ENCODE data around the gene DENND10.
"Not testable (repeated sequence)": the region's sequence is repeated elsewhere in the genome, so short reads cannot be mapped to it uniquely, and the experiment has no call there.

The DENND10 gene

DNA sequence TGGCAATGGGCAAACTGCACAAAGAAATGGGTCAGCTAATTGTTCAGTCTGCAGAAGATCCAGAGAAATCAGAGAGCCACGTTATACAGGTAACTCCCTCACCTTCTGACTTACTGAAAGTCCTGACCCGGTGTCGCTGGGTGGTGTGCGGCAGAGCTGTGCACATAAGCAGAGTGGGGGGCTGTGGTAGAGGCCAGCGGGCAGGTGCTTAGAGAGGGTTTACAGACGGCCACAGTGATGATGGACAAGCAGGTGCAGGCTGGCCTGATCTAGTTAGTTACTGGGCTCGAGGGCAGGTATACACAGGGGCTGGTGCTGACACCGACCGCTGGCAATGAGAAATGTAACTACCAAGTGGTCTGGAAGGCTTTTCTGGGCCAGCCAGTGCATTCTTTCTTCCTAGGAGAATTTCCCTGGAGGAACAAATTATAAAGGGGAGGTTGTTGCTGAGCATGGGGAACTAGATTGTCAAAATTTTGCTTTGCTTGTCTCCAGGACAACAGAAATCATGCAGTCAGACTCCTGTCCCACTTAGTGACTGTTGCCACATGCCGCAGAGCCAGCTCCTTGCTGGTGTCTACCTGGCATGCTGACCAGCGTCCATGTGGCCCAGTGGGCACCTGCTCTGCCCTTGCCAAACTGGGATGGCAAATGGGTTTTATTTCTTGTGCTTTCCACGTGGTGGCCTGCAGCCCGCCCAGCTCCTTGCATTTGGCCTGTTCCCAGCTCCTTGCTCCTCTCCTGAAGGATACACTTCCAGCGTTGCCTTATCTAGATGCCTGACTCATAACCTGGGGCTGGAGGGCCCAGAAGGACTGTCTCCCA is 28.8 kb downstream of the DENND10 start:
- Mint-ChIP-seq H3K27me3 (no peaks in the 10 kb centered on the region), H3K36me3 (peaks cover 39 to 57% of the 10 kb centered on the region in 2 donors), H3K9me3 (peaks cover 0 to 3% of the 10 kb centered on the region in 2 donors), H3K27ac (peak overlapping the region; percentile 92), H3K4me1 (peaks cover 26 to 40% of the 10 kb centered on the region in 2 donors), H3K4me3 (peak overlapping the region; percentile 17 to 82)
- DNase-seq (no peak), ATAC-seq (replicated peaks) (no peak)

DNA sequence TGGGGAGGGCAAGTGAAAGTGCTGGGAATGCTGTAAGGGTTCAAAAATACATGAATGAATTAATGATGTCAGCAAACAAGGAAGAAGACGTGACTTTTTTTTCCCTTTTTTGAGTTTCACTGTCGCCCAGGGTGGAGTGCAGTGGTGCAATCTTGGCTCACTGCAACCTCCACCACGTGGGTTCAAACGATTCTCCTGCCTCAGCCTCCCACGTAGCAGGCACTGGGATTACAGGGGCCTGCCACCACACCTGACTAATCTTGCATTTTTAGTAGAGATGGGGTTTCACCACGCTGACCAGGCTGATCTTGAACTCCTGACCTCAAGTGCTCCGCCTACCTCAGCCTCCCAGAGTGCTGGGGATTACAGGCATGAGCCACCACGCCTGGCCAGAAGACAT is 30.0 kb downstream of the DENND10 start:
- ATAC-seq (replicated peaks) (no peak), DNase-seq (no peak)
- Mint-ChIP-seq H3K27me3 (no peaks in the 10 kb centered on the region), H3K4me1 (peaks cover 26 to 40% of the 10 kb centered on the region in 2 donors), H3K9me3 (peaks cover 0 to 3% of the 10 kb centered on the region in 2 donors), H3K36me3 (peaks cover 45 to 61% of the 10 kb centered on the region in 2 donors), H3K27ac (no peak overlapping the region), H3K4me3 (no peak overlapping the region)

DNA sequence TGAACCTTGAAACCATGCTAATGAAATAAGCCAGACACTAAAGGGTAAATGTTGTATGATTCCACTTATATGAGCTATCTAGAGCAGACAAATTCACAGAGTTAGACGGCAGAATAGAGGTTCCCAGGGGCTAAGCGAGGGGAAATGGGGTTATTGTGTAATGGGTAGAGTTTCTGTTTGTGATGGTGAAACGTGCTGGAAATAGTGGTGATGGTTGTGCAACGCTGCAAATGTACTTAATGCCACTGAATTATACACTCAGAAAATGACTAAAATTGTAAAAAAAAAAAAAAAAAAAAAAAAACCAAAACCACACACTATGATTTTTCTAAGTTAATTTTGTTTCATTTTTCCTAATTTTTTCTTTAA is 31.6 kb downstream of the DENND10 start:
- H3K4me1 Mint-ChIP-seq: peaks cover 26 to 34% of the 10 kb centered on the region in 2 donors
- peaks cover 0 to 3% of the 10 kb centered on the region in 2 donors for H3K9me3 Mint-ChIP-seq
- H3K4me3 Mint-ChIP-seq: no peak overlapping the region
- DNase-seq (no peak), ATAC-seq (replicated peaks) (no peak)
- no peak overlapping the region for H3K27ac Mint-ChIP-seq
- H3K36me3 Mint-ChIP-seq: peaks cover 42 to 61% of the 10 kb centered on the region in 2 donors
- no peaks in the 10 kb centered on the region for H3K27me3 Mint-ChIP-seq

DNA sequence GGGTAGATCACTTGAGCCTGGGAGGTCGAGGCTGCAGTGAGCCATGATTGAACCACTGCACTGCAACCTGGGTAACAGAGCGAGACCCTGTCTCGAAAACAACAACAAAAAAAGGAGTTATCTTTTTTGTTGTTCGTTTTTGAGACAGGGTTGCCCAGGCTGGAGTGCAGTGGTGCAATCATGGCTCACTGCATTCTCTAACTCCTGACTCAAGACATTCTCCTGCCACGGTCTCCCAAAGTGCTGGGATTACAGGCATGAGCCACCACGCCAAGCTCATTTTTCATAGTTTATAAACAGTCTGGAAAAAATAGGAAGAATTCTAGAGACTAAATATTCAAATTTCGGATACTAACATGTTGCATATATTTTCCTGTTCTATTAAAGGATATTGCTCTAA is 32.2 kb downstream of the DENND10 start:
- Mint-ChIP-seq H3K36me3 (peaks cover 42 to 61% of the 10 kb centered on the region in 2 donors), H3K27me3 (no peaks in the 10 kb centered on the region), H3K4me1 (peaks cover 21 to 28% of the 10 kb centered on the region in 2 donors), H3K9me3 (peaks cover 0 to 3% of the 10 kb centered on the region in 2 donors), H3K4me3 (no peak overlapping the region), H3K27ac (no peak overlapping the region)
- DNase-seq (no peak), ATAC-seq (replicated peaks) (no peak)

DNA sequence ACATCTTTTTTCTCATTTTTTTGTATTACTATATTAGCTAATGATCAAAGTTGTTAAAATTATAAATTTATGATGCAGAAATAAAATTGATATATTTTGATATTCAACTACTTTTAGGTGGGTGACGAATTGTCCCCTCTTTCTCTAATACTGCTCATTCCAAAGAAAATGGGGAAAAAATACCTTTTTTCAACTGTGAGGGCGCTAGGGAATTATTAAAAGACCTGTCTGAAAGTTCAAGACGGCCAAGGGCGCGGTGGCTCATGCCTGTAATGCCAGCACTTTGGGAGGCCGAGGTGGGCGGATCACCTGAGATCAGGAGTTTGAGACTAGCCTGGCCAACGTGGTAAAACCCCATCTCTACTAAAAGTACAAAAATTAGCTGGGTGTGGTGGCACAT is 34.0 kb downstream of the DENND10 start:
- ATAC-seq (replicated peaks); H3K9me3 Mint-ChIP-seq; H3K27me3 Mint-ChIP-seq; H3K4me3 Mint-ChIP-seq; H3K27ac Mint-ChIP-seq; DNase-seq: not testable (repeated sequence)
- H3K36me3 Mint-ChIP-seq: peaks cover 43 to 55% of the 10 kb centered on the region in 2 donors
- peaks cover 10 to 11% of the 10 kb centered on the region in 2 donors for H3K4me1 Mint-ChIP-seq

DNA sequence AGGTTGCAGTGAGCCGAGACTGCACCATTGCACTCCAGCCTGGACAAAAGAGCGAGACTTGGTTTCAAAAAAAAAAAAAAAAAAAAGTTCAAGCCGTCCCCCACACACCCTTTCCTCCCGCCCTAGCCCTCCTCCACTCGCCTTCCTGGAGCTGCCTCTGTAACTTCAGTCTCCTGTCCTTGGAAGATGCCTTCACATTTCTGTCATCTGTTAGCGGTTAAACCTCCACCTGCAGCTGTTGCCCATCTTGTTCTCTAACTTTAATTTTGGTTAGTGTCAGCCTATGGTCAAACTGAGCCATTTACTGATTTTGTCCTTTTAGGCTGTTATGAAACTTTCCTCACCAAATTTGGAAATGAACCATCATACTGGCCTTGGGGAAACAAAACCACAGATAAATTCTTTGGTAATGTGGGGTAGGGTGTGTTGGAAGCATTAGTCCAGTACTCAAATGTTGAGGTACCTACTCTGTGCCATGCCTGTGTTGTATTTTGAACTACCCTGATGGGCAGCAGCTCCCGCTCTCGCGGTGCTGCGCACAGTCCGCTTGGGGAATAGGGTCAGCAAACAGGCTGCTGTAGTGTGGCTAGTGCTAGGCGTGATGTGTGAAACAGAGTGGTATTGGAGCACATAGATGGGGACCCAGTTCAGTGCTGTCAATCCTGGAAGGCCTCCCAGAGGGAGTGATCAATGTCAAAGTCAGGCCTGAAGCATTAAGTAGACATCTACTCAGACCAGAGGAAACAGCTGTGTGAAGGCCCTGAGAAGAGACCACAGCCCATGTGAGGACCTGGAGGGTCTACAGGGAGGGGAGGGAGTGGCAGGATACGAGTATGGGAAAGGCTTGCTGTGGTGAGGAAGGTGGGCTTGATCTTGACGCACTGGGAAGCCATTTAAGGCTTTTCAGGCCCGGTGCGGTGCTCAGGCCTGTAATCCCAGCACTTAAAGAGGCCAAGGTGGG is 34.7 kb downstream of the DENND10 start:
- H3K27ac Mint-ChIP-seq: peak overlapping the region; percentile 38
- DNase-seq (no peak), ATAC-seq (replicated peaks) (no peak)
- peaks cover 4 to 5% of the 10 kb centered on the region in 2 donors for H3K4me1 Mint-ChIP-seq
- H3K27me3 Mint-ChIP-seq: no peaks in the 10 kb centered on the region
- H3K4me3 Mint-ChIP-seq: no peak overlapping the region
- peaks cover 0 to 3% of the 10 kb centered on the region in 2 donors for H3K9me3 Mint-ChIP-seq
- peaks cover 41 to 52% of the 10 kb centered on the region in 2 donors for H3K36me3 Mint-ChIP-seq

DNA sequence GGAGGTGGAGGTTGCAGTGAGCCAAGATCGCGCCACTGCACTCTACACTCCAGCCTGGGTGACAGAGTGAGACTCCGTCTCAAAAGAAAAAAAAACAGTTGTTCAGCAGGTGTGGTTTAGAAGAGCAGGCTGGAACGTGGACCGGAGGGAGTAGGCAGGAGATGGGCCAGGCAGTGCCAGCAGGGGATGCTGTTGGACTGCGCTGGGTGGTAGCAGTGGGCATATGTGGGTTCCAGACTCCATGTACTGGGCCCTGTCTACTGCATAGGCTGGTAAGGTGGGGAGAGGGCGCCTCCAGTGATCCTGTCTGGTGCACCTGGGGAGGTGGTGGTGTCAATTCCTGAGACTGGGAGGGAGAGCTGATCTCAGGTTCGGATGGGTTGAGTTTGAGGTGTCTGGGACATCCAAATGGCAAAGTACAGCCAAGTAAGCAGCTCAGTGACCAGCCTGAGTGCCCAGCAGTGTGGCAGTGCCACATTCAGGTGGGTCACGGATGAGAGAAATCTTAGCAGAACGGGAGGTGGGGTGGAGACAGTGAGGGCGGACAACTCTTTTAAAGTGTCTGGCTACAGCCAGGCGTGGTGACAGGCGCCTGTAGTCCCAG is 35.7 kb downstream of the DENND10 start:
- H3K9me3 Mint-ChIP-seq: no peaks in the 10 kb centered on the region
- H3K27ac Mint-ChIP-seq: peak overlapping the region; percentile 38
- H3K4me3 Mint-ChIP-seq: no peak overlapping the region
- ATAC-seq (replicated peaks) (peak; percentile 76 to 83), DNase-seq (no peak)
- peaks cover 36 to 46% of the 10 kb centered on the region in 2 donors for H3K36me3 Mint-ChIP-seq
- no peaks in the 10 kb centered on the region for H3K27me3 Mint-ChIP-seq
- H3K4me1 Mint-ChIP-seq: peaks cover 0 to 2% of the 10 kb centered on the region in 2 donors

DNA sequence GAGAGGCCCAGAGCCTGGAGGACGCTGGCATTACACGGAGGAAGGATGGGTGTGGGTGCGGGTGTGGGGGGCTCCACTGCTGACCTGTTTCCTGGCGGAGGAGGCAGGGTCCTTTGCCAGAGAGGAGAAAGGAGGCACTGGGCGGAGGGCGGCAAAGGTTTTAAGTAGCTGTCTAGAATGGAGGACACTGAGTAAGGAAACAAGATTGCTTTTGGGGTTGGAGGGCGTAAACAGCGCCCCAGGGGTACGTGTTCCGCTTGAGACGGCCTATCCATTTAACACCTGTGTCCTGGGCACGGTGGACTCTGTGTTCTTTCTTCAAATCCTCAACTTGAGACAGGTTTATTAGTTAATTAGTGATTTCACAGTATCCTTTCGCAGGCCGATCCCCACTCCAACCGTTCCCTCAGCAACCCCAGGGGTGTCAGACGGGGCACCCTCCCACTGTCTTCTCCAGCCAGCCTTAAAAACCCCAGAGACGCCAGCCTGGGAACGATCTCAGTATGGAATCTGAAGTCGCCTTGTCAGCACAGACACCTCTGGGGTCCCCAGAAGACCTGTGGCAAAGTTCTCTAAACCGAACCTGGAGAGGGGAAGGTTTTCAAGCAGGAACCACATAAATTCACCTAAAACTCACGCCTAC is 36.8 kb downstream of the DENND10 start:
- Mint-ChIP-seq H3K27me3 (no peaks in the 10 kb centered on the region), H3K36me3 (peaks cover 36 to 40% of the 10 kb centered on the region in 2 donors), H3K27ac (peak overlapping the region; percentile 76), H3K4me3 (no peak overlapping the region), H3K4me1 (no peaks in the 10 kb centered on the region), H3K9me3 (no peaks in the 10 kb centered on the region)
- ATAC-seq (replicated peaks) (no peak), DNase-seq (no peak)

DNA sequence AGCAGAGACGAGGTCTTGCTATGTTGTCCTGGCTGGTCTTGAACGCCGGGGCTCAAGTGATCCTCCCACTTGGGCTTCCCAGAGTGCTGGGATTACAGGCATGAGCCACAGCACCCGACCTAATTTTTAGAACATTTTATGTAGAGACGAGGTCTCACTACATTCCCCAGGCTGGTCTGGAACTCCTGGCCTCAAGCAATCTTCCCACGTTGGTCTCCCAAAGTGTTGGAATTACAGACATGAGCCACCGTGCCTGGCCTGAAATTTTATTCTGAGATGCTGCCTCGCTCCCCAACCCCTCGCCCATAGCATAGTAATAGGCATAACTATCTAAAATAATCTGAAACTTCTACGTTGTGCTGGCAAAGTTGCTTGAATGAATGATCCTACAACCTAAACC is 39.7 kb downstream of the DENND10 start:
- H3K36me3 Mint-ChIP-seq: peaks cover 39 to 49% of the 10 kb centered on the region in 2 donors
- no peaks in the 10 kb centered on the region for H3K9me3 Mint-ChIP-seq
- no peaks in the 10 kb centered on the region for H3K27me3 Mint-ChIP-seq
- no peak for ATAC-seq (replicated peaks)
- H3K27ac Mint-ChIP-seq: no peak overlapping the region
- DNase-seq: no peak
- no peaks in the 10 kb centered on the region for H3K4me1 Mint-ChIP-seq
- H3K4me3 Mint-ChIP-seq: no peak overlapping the region

DNA sequence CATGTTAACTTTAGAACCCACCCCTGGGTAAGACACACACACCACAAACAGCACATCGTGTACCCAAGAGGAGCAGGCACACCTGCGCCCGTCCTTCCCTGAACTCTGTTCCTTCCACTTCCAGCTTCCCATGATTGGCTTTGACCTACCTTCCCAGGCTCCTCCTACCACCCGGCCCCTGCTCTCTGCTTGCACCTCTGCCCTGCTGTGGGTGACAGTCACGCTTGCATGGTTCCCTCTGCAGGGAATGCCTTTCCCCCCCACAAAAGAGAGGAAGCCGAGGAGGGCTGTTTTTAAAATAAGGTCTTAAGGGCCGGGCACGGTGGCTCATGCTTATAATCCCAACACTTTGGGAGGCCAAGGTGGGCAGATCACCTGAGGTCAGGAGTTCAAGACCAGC is 45.2 kb downstream of the DENND10 start:
- peaks cover 40 to 53% of the 10 kb centered on the region in 2 donors for H3K36me3 Mint-ChIP-seq
- H3K27ac Mint-ChIP-seq: peak overlapping the region; percentile 78
- DNase-seq (no peak), ATAC-seq (replicated peaks) (no peak)
- no peaks in the 10 kb centered on the region for H3K27me3 Mint-ChIP-seq
- H3K4me1 Mint-ChIP-seq: no peaks in the 10 kb centered on the region
- H3K9me3 Mint-ChIP-seq: no peaks in the 10 kb centered on the region
- no peak overlapping the region for H3K4me3 Mint-ChIP-seq

DNA sequence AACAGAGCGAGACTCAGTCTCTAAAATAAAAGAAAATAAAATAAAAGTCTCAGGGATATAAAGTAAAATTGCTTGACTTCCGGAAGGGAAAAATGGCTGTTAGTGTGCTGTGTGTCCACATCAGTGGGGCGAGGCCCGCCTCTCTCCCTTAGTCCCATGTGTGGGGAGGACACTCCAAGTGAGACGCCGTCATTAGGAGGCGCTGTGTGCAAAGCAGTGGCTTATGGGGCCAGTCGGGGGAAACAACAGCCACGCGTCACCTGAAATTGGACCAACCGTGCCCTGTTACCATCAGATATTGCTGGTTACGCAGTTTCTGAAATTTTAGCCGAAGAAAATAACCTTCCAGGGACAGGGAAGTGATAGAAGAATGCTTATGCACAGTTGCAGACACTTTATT is 45.8 kb downstream of the DENND10 start:
- Mint-ChIP-seq H3K27me3 (no peaks in the 10 kb centered on the region), H3K27ac (no peak overlapping the region), H3K4me3 (no peak overlapping the region), H3K9me3 (no peaks in the 10 kb centered on the region), H3K4me1 (no peaks in the 10 kb centered on the region), H3K36me3 (peaks cover 46 to 59% of the 10 kb centered on the region in 2 donors)
- DNase-seq: no peak
- ATAC-seq (replicated peaks): no peak

DNA sequence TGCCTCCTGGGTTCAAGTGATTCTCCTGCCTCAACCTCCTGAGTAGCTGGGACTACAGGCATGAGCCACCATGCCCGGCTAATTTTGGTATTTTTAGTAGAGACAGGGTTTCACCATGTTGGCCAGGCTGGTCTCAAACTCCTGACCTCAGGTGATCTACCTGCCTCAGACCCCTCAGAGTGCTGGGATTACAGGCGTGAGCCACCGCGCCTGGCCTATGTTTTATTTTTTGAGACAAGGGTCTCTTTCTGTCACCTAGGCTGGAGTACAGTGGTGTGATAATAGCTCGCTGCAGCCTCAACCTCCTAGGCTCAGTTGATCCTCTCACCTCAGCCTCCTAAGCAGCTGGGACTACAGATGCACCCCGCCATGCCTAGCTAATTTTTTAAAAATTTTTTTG is 47.7 kb downstream of the DENND10 start:
- H3K4me1 Mint-ChIP-seq; DNase-seq; H3K27ac Mint-ChIP-seq; ATAC-seq (replicated peaks); H3K27me3 Mint-ChIP-seq; H3K4me3 Mint-ChIP-seq; H3K9me3 Mint-ChIP-seq: not testable (repeated sequence)
- peaks cover 57 to 66% of the 10 kb centered on the region in 2 donors for H3K36me3 Mint-ChIP-seq

DNA sequence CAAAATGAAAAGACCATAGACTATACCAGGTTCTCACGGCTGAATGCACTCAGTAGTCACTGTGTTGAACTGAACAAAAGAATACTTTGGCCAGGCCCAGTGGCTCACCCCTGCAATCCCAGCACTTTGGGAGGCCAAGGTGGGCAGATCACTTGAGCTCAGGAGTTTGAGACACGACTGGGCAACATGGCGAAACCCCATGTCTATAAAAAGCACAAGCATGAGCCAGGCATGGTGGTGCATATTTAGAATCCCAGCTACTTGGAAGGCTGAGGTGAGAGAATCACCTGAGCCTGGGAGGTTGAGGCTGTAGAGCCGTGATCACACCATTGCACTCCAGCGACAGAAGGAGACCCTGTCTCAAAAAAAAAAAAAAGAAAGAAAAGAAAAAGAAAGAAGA is 49.1 kb downstream of the DENND10 start:
- no peak for DNase-seq
- H3K4me3 Mint-ChIP-seq: no peak overlapping the region
- no peak overlapping the region for H3K27ac Mint-ChIP-seq
- H3K36me3 Mint-ChIP-seq: peaks cover 59 to 67% of the 10 kb centered on the region in 2 donors
- no peaks in the 10 kb centered on the region for H3K27me3 Mint-ChIP-seq
- no peaks in the 10 kb centered on the region for H3K4me1 Mint-ChIP-seq
- no peaks in the 10 kb centered on the region for H3K9me3 Mint-ChIP-seq
- no peak for ATAC-seq (replicated peaks)

DNA sequence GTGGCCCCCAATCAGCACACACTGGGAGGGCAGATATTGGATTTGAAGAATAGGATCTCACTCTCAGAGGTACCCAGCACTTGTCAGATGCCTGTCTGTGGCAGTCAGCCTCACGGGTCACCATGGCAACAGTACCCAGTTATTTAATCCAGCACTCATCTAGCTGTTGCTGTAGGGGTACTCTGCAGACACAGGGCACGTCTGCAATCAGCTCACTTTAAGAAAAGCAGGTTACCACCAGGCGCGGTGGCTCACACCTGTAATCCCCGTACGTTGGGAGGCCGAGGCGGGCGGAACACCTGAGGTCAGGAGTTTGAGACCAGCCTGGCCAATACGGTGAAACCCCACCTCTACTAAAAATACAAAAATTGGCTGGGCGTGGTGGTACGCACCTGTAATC is 49.7 kb downstream of the DENND10 start:
- DNase-seq: no peak
- no peaks in the 10 kb centered on the region for H3K9me3 Mint-ChIP-seq
- no peak for ATAC-seq (replicated peaks)
- H3K27ac Mint-ChIP-seq: no peak overlapping the region
- no peaks in the 10 kb centered on the region for H3K4me1 Mint-ChIP-seq
- no peaks in the 10 kb centered on the region for H3K27me3 Mint-ChIP-seq
- H3K4me3 Mint-ChIP-seq: no peak overlapping the region
- peaks cover 62 to 70% of the 10 kb centered on the region in 2 donors for H3K36me3 Mint-ChIP-seq

Measured in stimulated activated naive B cell treated with anti-CD40 and anti-IgM and Interleukin-4, amounts not matched to agents 10 μg/mL and 1 μg/mL and 100 μg/mL, for 72 hours (primary cell).